ENCODE measurements around the gene C17orf107.

Gene C17orf107

GRCh38 chr17:4877089-4877488 is 22.2 kb upstream of the C17orf107 start:
- DNase-seq (ENCODE audit: low spot score): no peak

DNA sequence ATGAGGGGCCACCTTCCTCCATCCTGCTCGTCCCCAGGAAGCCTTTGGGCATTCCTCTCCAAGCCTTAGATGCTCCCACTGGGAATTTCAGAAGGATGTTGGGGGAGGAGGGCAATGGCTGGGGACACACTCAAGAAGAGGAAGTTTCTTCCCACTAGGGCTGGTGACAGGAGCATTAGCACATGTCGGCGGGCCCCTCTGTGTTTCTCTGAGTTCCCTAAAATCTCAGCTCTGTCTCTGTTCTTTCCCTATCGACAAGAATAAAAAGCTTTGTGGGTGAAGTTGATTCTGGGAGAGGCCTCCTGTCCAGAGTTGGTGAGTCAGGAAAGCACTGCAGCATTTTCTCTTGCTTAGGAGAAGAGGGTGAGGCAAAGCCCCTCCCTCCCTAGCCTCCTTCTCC is 19.7 kb upstream of the C17orf107 start:
- DNase-seq (ENCODE audit: low spot score): no peak

- DNase-seq (ENCODE audit: low spot score): no peak
These were observed 18.5 kb upstream of the C17orf107 start for GRCh38 chr17:4880857-4881256.

DNA sequence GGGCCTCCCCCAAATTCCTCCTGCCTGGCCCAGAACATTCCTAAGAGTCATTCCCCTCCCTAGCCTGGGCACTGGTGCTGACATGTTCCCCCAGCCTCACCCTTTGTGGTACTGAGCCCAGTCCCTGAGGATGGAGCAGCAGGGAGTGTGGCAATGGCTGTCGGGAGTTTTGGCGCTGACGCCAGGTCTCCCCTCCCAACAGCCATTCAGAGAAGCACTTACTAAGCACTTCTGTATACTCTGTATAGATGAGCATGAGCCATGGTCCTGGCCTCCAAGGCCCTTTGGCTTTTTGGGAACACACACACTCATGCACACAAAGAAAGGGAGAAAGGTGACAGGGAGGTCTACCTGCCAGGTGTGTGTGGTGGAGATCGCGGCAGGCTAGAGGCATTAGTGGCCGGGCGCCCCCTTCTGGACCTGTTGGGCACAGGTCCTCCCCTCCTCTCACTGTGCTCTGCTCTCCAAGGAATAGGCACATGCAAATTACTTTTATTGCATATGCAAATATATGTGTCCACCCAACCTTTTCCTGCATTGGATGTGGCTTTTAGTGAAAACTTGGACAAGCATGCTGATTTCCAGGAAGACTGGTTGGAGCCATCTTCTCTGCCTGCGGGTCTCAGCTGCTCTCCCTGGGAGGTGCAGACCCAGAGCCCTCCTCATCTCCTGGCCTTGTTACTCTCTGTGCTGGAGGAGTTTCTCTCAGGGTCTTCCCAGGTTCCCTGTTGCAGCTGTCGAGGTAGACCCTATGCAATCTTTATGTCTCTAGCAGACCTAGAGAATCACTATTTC is 17.4 kb upstream of the C17orf107 start:
- peak; percentile 73 for DNase-seq (ENCODE audit: low spot score)

DNA sequence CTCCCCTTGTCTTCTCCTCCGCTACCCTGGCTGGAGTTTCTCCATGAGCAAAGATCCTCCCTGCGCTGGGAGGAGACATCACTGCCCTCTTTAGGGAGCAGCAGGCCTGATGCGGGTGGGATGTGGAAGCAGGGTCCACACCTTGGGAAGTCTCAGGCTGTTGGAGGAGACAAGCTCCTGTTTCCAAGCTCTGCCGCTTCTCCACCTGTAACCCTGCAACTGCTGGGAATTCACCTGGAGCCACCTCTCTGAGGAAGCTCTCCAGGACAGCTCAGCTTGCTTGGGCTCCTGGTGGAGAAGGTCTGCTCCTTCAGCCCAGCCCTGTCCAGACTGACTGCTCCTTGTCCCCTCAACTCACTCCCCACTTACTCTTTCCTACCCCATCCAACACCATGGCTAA is 14.8 kb upstream of the C17orf107 start:
- DNase-seq (ENCODE audit: low spot score): no peak

DNA sequence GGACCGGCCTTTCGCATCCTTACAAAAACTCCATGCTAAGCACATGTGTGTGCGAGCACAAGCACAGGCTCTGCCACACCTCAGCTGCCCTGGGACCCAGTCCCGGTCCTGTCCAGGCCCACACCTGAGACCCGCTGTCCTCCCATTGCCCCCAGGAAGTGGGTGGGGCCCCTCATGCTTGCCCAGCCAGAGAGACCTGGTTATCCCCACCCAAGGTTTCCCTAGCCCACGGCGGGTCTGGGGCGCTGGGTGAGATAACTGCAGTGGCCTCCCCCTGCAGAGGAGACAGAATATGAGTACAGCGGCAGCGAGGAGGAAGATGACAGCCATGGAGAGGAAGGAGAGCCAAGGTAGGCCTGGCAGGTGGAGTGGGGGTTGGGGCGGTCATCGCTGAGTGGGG is 12.5 kb upstream of the C17orf107 start:
- no peak for DNase-seq (ENCODE audit: low spot score)

DNA sequence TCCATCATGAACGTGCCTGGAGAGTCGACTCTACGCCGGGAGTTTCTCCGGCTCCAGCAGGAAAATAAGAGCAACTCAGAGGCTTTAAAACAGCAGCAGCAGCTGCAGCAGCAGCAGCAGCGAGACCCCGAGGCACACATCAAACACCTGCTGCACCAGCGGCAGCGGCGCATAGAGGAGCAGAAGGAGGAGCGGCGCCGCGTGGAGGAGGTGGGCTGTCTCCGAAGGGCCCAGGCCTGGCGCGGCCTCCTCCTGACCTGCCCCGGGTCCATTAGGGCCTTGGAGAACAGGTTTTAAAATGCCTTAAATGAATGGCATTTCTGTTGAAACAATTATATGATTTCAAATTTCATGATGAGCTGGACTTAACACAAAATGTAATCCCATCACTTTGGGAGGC is 11.8 kb upstream of the C17orf107 start:
- DNase-seq (ENCODE audit: low spot score): no peak

DNA sequence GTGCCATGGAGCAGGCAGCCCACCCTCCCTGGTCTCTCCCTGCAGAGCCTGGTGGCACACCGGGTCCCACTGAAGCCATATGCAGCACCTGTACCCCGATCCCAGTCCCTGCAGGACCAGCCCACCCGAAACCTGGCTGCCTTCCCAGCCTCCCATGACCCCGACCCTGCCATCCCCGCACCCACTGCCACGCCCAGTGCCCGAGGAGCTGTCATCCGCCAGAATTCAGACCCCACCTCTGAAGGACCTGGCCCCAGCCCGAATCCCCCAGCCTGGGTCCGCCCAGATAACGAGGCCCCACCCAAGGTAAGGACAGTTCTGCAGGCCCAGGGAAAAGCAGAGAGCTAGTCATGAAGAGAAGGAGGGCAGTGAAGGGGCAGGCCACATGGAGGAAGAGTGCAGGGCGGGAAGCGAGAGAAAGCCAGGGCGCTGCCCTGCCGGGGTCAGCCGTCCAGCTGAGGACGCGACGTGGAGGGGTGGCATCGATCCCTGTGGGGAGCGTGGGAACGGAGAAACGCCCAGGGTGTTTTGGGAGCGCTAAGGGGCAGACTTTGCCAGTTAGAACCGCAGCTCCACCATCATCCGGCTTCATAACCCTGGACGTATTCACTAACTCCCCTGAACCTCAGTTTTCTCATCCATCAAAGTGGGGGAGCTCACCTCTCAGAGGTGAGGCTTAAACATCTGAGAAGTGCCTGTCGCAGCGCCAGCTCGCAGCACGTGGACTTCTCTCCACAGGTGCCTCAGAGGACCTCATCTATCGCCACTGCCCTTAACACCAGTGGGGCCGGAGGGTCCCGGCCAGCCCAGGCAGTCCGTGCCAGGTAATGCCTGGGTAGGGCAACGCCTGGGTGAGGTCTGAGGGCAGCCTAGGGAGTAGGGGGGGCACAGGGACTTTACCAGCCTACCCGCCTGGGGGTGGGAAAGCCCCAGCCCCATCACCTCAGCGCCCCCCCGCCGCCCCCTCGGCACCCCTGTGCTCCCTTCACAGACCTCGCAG is 7.6 kb upstream of the C17orf107 start:
- no peak for DNase-seq (ENCODE audit: low spot score)

- no peak for DNase-seq (ENCODE audit: low spot score)
These were observed 6.7 kb upstream of the C17orf107 start for GRCh38 chr17:4892499-4893221.

- DNase-seq (ENCODE audit: low spot score): no peak
These were observed 6.1 kb upstream of the C17orf107 start for GRCh38 chr17:4893272-4893671.

DNA sequence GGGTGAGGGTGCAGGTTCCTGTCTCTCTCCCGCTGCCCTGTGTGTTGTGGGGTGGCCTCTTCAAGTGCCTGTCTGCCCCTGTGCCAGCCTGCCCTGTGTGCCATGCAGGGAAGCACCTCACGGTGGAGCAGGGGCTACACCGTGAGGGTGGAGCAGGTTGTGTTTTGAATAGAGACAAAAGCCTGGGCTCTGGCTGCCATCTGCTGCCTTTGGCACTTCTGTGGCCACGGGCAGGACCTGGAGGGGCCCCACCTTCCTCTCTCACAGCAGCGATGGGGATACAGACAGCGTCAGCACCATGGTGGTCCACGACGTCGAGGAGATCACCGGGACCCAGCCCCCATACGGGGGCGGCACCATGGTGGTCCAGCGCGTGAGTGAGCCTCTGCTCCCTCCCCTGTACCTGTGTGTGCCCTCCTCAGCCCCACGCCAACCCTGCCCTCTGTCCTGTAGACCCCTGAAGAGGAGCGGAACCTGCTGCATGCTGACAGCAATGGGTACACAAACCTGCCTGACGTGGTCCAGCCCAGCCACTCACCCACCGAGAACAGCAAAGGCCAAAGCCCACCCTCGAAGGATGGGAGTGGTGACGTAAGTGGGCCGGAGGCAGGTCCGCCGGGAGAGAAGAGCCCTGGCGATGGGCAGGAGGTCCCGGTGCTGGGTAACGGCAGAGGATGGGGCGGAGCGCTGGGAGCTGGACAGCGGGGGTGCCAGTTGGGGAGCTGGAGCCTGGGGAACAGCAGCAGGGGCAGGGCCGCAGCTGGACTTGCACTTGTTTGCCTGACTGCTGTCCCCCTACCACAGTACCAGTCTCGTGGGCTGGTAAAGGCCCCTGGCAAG is 5.4 kb upstream of the C17orf107 start:
- no peak for DNase-seq (ENCODE audit: low spot score)

GRCh38 chr17:4895121-4895520 is 4.2 kb upstream of the C17orf107 start:
- no peak for DNase-seq (ENCODE audit: low spot score)

DNA sequence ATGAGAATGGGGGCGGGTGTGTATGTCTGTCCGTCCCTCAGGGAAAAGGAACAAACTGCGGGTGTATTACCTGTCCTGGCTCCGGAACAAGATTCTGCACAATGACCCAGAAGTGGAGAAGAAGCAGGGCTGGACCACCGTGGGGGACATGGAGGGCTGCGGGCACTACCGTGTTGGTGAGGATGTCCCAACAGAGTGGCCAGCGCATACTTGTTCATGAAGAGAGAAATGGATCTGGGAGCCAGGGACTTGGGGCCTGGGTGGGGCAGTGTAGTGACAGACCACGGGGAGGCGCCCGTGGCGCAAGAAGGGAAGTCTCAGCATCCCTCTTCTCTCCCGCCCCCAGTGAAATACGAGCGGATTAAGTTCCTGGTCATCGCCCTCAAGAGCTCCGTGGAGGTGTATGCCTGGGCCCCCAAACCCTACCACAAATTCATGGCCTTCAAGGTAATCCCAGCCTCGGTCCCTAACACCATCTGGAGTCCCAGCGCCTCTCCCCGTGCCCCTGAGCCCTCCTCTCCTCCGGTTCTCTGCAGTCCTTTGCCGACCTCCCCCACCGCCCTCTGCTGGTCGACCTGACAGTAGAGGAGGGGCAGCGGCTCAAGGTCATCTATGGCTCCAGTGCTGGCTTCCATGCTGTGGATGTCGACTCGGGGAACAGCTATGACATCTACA is 3.5 kb upstream of the C17orf107 start:
- DNase-seq (ENCODE audit: low spot score): peak; percentile 54

- DNase-seq (ENCODE audit: low spot score): no peak
These were observed 2.8 kb upstream of the C17orf107 start for GRCh38 chr17:4896332-4897197.

- no peak for DNase-seq (ENCODE audit: low spot score)
These were observed 2.1 kb upstream of the C17orf107 start for GRCh38 chr17:4897198-4897687.

- DNase-seq (ENCODE audit: low spot score): no peak
These were observed 1.6 kb upstream of the C17orf107 start for GRCh38 chr17:4897785-4898184.

- no peak for DNase-seq (ENCODE audit: low spot score)
These were observed 985 bp upstream of the C17orf107 start for GRCh38 chr17:4898351-4898750.

- DNase-seq (ENCODE audit: low spot score): no peak
These were observed 409 bp upstream of the C17orf107 start for GRCh38 chr17:4898927-4899326.

GRCh38 chr17:4900231-4901107 is 1.1 kb downstream of the C17orf107 start:
- DNase-seq (ENCODE audit: low spot score): no peak
